Neutrophil (primary cell): ENCODE results near the gene ATXN1.

ENCODE experiments used
- H3K27ac ChIP-seq: fragments of 200-600 bp; sonication (generic); 2 replicates; pipeline ENCODE4 v1.5.1; 2016; ENCODE audit warnings: mild to moderate bottlenecking, moderate library complexity
- H3K27me3 ChIP-seq: fragments of 200-600 bp; sonication (generic); 2 replicates; pipeline ENCODE4 v1.6.0; 2016; ENCODE audit warnings: mild to moderate bottlenecking
- H3K36me3 ChIP-seq: fragments of 200-600 bp; sonication (generic); 2 replicates; pipeline ENCODE4 v1.5.1; 2017
- H3K4me1 ChIP-seq, 2 experiments: fragments of 200-600 bp in 1 of 2; sonication (generic) in 1 of 2; 1 replicate in 1 of 2; 2 replicates in 1 of 2; pipeline versions ENCODE4 v1.5.1 to v1.6.1; 2013 to 2016; ENCODE audit warnings: low read depth in 1 of 2, low read length in 1 of 2, mild to moderate bottlenecking in 1 of 2, moderate library complexity in 1 of 2; ENCODE audit not compliant: control insufficient read depth in 1 of 2, insufficient read depth in 1 of 2
- H3K4me3 ChIP-seq, 2 experiments: fragments of 200-600 bp in 1 of 2; sonication (generic) in 1 of 2; 1 replicate in 1 of 2; 2 replicates in 1 of 2; pipeline ENCODE4 v1.5.1; 2013 to 2016; ENCODE audit warnings: low read depth in 1 of 2, low read length in 1 of 2, mild to moderate bottlenecking in 1 of 2, moderate library complexity in 1 of 2
- H3K9me3 ChIP-seq: fragments of 200-600 bp; sonication (generic); 2 replicates; pipeline ENCODE4 v1.5.1; 2016
- TF ChIP-seq, protein P1 (sequence below): fragments of 200-600 bp; sonication (generic); IDR thresholded peaks from 2 replicates; pipeline ENCODE4 v1.5.1; 2016; ENCODE audit warnings: antibody characterized with exemption

ATXN1 gene

DNA sequence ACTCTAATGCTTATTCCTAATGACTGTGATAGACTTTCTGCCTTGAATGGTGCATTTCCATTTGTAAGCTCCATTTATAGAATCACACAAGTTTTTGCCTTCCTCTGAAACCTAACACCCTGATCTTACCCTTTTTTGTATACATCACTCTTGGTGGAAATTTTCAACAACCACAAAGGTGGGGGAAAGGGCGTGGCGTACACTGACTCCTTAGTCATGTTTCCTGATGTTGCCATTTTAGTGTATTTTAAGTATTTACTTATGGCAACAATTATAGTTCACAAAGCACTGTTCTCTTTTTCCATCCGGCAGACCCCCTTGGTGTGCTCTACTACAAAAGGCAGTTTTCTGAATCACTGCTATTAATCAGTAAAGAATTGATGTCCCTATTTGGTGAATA lies 92.0 kb downstream of the ATXN1 start:
- peak overlapping the region; percentile 76 for H3K27ac ChIP-seq
- TF ChIP-seq, protein P1, sequence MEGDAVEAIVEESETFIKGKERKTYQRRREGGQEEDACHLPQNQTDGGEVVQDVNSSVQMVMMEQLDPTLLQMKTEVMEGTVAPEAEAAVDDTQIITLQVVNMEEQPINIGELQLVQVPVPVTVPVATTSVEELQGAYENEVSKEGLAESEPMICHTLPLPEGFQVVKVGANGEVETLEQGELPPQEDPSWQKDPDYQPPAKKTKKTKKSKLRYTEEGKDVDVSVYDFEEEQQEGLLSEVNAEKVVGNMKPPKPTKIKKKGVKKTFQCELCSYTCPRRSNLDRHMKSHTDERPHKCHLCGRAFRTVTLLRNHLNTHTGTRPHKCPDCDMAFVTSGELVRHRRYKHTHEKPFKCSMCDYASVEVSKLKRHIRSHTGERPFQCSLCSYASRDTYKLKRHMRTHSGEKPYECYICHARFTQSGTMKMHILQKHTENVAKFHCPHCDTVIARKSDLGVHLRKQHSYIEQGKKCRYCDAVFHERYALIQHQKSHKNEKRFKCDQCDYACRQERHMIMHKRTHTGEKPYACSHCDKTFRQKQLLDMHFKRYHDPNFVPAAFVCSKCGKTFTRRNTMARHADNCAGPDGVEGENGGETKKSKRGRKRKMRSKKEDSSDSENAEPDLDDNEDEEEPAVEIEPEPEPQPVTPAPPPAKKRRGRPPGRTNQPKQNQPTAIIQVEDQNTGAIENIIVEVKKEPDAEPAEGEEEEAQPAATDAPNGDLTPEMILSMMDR, result no peak
- H3K27me3 ChIP-seq, result no peaks in the 10 kb centered on the region

DNA sequence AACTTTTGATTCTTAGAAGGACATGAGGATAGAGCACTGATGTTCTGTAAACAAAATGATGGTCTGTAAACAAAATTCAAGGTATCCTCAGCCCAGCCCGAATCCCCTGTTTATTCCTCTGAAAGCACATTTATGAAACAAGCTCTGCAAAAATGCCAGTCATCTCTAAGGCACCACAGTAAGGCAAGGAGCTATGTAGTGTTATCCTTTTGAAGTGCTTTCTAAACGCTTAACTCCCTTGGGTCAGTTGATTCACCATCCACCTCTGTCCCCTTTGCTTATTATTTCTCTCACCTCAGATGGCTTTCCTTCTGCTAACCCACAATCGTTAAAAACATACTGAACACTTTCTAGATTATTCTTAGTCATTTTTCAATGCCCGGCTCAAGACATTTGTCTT lies 93.8 kb downstream of the ATXN1 start:
- no peaks in the 10 kb centered on the region for H3K36me3 ChIP-seq
- H3K4me1 ChIP-seq, result peaks cover 49 to 60% of the 10 kb centered on the region in 2 experiments
- H3K27ac ChIP-seq, result peak overlapping the region; percentile 37
- H3K27me3 ChIP-seq, result no peaks in the 10 kb centered on the region
- H3K4me3 ChIP-seq, result no peak overlapping the region
- no peaks in the 10 kb centered on the region for H3K9me3 ChIP-seq
- TF ChIP-seq, protein P1, result no peak

More for the DNA sequence above, 92.0 kb downstream of the ATXN1 start:
- H3K36me3 ChIP-seq, result no peaks in the 10 kb centered on the region
- peak overlapping the region in 1 of 2 experiments; percentile 3 for H3K4me3 ChIP-seq
- H3K9me3 ChIP-seq, result no peaks in the 10 kb centered on the region
- peaks cover 62 to 73% of the 10 kb centered on the region in 2 experiments for H3K4me1 ChIP-seq

DNA sequence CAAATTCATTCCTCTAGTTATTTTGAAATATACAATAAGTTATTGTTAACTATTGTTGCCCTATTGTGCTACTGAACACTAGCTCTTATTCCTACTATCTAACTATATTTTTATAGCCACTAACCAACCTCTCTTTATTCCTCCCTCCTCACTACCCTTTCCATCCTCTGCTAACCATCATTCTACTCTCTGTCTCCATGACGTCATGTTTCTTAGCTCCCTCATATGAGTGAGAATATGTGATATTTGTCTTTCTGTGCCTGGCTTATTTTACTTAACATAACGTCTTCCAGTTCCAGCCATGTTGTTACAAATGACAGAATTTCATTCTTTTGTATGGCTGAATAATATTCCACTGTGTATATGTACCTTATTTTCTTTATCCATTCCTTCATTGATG lies 95.3 kb downstream of the ATXN1 start:
- TF ChIP-seq, protein P1, result no peak
- Histone ChIP-seq H3K27me3 (no peaks in the 10 kb centered on the region), H3K9me3 (no peaks in the 10 kb centered on the region), H3K4me1 (peaks cover 34 to 44% of the 10 kb centered on the region in 2 experiments), H3K36me3 (no peaks in the 10 kb centered on the region), H3K4me3 (no peak overlapping the region), H3K27ac (no peak overlapping the region)

DNA sequence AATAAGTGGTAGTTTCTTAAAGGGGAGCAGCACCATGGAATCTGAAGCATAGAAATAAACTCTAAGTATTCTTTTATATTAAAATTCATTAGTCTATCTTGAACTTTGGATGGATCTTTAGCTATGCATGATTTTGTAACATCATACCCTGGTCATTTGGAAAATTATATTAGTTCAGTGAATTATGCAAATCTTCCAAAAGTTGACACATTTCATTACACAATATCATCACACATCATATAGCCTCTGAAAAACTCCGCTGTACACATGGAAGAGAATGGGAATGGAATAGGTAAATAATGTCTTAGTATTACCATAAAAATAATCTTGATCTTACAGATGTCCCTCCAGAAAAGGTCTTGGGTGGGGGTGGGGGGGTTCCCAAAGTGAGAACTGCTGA lies 96.1 kb downstream of the ATXN1 start:
- H3K4me3 ChIP-seq, result no peak overlapping the region
- no peaks in the 10 kb centered on the region for H3K36me3 ChIP-seq
- TF ChIP-seq, protein P1, result no peak
- H3K27ac ChIP-seq, result no peak overlapping the region
- H3K9me3 ChIP-seq, result no peaks in the 10 kb centered on the region
- H3K27me3 ChIP-seq, result no peaks in the 10 kb centered on the region
- H3K4me1 ChIP-seq, result peaks cover 25 to 36% of the 10 kb centered on the region in 2 experiments

DNA sequence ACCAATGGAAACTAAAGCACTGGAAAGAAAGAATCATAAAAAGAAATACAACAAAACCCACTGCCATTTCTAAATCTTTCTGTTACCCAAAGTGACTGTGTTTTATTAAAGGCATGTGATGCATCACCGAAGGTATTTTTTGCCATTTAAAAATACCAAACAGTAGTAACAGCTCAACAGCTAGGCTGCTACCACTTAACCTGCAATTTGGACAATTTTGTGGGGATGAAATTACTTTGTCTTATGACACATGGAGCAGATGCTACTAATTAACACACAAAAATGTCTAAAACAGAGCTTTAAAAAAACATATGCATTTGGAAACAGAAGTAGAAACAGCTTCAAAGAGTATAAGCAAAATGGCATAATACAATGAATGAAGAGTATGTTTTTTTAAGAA lies 97.4 kb downstream of the ATXN1 start:
- Histone ChIP-seq H3K36me3 (no peaks in the 10 kb centered on the region), H3K27ac (no peak overlapping the region), H3K4me1 (peaks cover 13 to 36% of the 10 kb centered on the region in 2 experiments), H3K9me3 (no peaks in the 10 kb centered on the region), H3K4me3 (no peak overlapping the region), H3K27me3 (no peaks in the 10 kb centered on the region)
- TF ChIP-seq, protein P1, result no peak

DNA sequence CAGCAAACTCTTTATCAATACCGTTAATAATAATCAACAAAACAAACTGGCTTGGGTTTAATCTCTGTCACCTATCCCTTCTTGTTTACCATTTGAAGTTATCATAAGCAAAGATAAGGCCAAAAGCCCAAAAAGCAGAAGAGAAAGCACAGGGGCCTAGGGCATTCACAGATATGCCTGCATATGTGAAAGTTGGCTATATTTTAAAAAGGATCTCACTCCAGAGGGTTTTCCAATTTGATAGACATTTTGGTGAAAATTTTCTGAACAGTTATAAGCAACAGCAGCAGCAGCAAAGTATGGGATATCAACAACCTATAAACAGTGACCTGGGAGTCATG lies 101.1 kb downstream of the ATXN1 start:
- Histone ChIP-seq H3K36me3 (peaks cover 19% of the 10 kb centered on the region), H3K9me3 (no peaks in the 10 kb centered on the region), H3K27me3 (no peaks in the 10 kb centered on the region), H3K27ac (peak overlapping the region; percentile 2), H3K4me1 (peaks cover 0 to 14% of the 10 kb centered on the region in 2 experiments), H3K4me3 (no peak overlapping the region)
- TF ChIP-seq, protein P1, result no peak
